ENCODE results near the gene DLL1.

Gene DLL1

GRCh38 chr6:170311696-170312095, 20.8 kb upstream of the DLL1 start:
- no peak overlapping the region for H3K9ac ChIP-seq (ENCODE audit: low read depth in 1 of 2, low read length in 2 of 2)
- no peaks in the 10 kb centered on the region for H3K27me3 ChIP-seq (ENCODE audit: control insufficient read depth in 2 of 2, insufficient read depth in 2 of 2, low read length in 2 of 2)
- H3K4me1 ChIP-seq (ENCODE audit: control insufficient read depth in 2 of 2, insufficient read depth in 2 of 2, low read length in 2 of 2), result peaks cover 16 to 20% of the 10 kb centered on the region in 2 donors
- H3K27ac ChIP-seq (ENCODE audit: low read depth in 2 of 2, low read length in 2 of 2), result no peak overlapping the region
- no peak overlapping the region for H3K4me3 ChIP-seq (ENCODE audit: low read length in 2 of 2)
- no peaks in the 10 kb centered on the region for H3K36me3 ChIP-seq (ENCODE audit: control insufficient read depth in 2 of 2, insufficient read depth in 2 of 2, low read length in 2 of 2)
- H3K9me3 ChIP-seq (ENCODE audit: control insufficient read depth in 2 of 2, low read length in 2 of 2), result no peaks in the 10 kb centered on the region

GRCh38 chr6:170308761-170309160, 17.9 kb upstream of the DLL1 start:
- Histone ChIP-seq H3K9ac (ENCODE audit: low read depth in 1 of 2, low read length in 2 of 2) (no peak overlapping the region), H3K4me3 (ENCODE audit: low read length in 2 of 2) (no peak overlapping the region), H3K27me3 (ENCODE audit: control insufficient read depth in 2 of 2, insufficient read depth in 2 of 2, low read length in 2 of 2) (no peaks in the 10 kb centered on the region), H3K4me1 (ENCODE audit: control insufficient read depth in 2 of 2, insufficient read depth in 2 of 2, low read length in 2 of 2) (peaks cover 21 to 25% of the 10 kb centered on the region in 2 donors), H3K9me3 (ENCODE audit: control insufficient read depth in 2 of 2, low read length in 2 of 2) (no peaks in the 10 kb centered on the region), H3K27ac (ENCODE audit: low read depth in 2 of 2, low read length in 2 of 2) (no peak overlapping the region), H3K36me3 (ENCODE audit: control insufficient read depth in 2 of 2, insufficient read depth in 2 of 2, low read length in 2 of 2) (no peaks in the 10 kb centered on the region)

- Histone ChIP-seq H3K4me1 (ENCODE audit: control insufficient read depth in 2 of 2, insufficient read depth in 2 of 2, low read length in 2 of 2) (peaks cover 21 to 25% of the 10 kb centered on the region in 2 donors), H3K36me3 (ENCODE audit: control insufficient read depth in 2 of 2, insufficient read depth in 2 of 2, low read length in 2 of 2) (no peaks in the 10 kb centered on the region), H3K4me3 (ENCODE audit: low read length in 2 of 2) (peak overlapping the region; percentile 98 to 99), H3K27me3 (ENCODE audit: control insufficient read depth in 2 of 2, insufficient read depth in 2 of 2, low read length in 2 of 2) (no peaks in the 10 kb centered on the region), H3K9ac (ENCODE audit: low read depth in 1 of 2, low read length in 2 of 2) (peak overlapping the region; percentile 92 to 97), H3K27ac (ENCODE audit: low read depth in 2 of 2, low read length in 2 of 2) (peak overlapping the region; percentile 88 to 90), H3K9me3 (ENCODE audit: control insufficient read depth in 2 of 2, low read length in 2 of 2) (no peaks in the 10 kb centered on the region)
These were observed 16.2 kb upstream of the DLL1 start for GRCh38 chr6:170307080-170307545.

GRCh38 chr6:170306324-170307079, 15.6 kb upstream of the DLL1 start, which contains the start of gene FAM120B:
TSS of gene FAM120B (plus strand) at chr6:170306758. CDS start at chr6:170317391, 10,633 bp downstream.
- Histone ChIP-seq H3K4me1 (ENCODE audit: control insufficient read depth in 2 of 2, insufficient read depth in 2 of 2, low read length in 2 of 2) (peaks cover 21 to 25% of the 10 kb centered on the region in 2 donors), H3K9ac (ENCODE audit: low read depth in 1 of 2, low read length in 2 of 2) (peak within 1 kb of the TSS; percentile 92 to 97), H3K27me3 (ENCODE audit: control insufficient read depth in 2 of 2, insufficient read depth in 2 of 2, low read length in 2 of 2) (no peaks in the 10 kb centered on the region), H3K36me3 (ENCODE audit: control insufficient read depth in 2 of 2, insufficient read depth in 2 of 2, low read length in 2 of 2) (no peaks in the 10 kb centered on the region), H3K4me3 (ENCODE audit: low read length in 2 of 2) (peak within 1 kb of the TSS; percentile 98 to 99), H3K27ac (ENCODE audit: low read depth in 2 of 2, low read length in 2 of 2) (peak within 1 kb of the TSS; percentile 88 to 90), H3K9me3 (ENCODE audit: control insufficient read depth in 2 of 2, low read length in 2 of 2) (no peaks in the 10 kb centered on the region)

- Histone ChIP-seq H3K27ac (ENCODE audit: low read depth in 2 of 2, low read length in 2 of 2) (peak overlapping the region; percentile 56 to 90), H3K9me3 (ENCODE audit: control insufficient read depth in 2 of 2, low read length in 2 of 2) (no peaks in the 10 kb centered on the region), H3K4me3 (ENCODE audit: low read length in 2 of 2) (peak overlapping the region; percentile 98 to 99), H3K27me3 (ENCODE audit: control insufficient read depth in 2 of 2, insufficient read depth in 2 of 2, low read length in 2 of 2) (no peaks in the 10 kb centered on the region), H3K4me1 (ENCODE audit: control insufficient read depth in 2 of 2, insufficient read depth in 2 of 2, low read length in 2 of 2) (peaks cover 21 to 25% of the 10 kb centered on the region in 2 donors), H3K36me3 (ENCODE audit: control insufficient read depth in 2 of 2, insufficient read depth in 2 of 2, low read length in 2 of 2) (no peaks in the 10 kb centered on the region), H3K9ac (ENCODE audit: low read depth in 1 of 2, low read length in 2 of 2) (peak overlapping the region; percentile 60 to 97)
These were observed 15.0 kb upstream of the DLL1 start for GRCh38 chr6:170305805-170306323.

- H3K36me3 ChIP-seq (ENCODE audit: control insufficient read depth in 2 of 2, insufficient read depth in 2 of 2, low read length in 2 of 2), result no peaks in the 10 kb centered on the region
These were observed 10.3 kb upstream of the DLL1 start for GRCh38 chr6:170301184-170301583.

GRCh38 chr6:170298688-170299087, 7.8 kb upstream of the DLL1 start:
- Histone ChIP-seq H3K4me3 (ENCODE audit: low read length in 2 of 2) (no peak overlapping the region), H3K4me1 (ENCODE audit: control insufficient read depth in 2 of 2, insufficient read depth in 2 of 2, low read length in 2 of 2) (peaks cover 18 to 19% of the 10 kb centered on the region in 2 donors), H3K27ac (ENCODE audit: low read depth in 2 of 2, low read length in 2 of 2) (no peak overlapping the region), H3K36me3 (ENCODE audit: control insufficient read depth in 2 of 2, insufficient read depth in 2 of 2, low read length in 2 of 2) (no peaks in the 10 kb centered on the region), H3K9ac (ENCODE audit: low read depth in 1 of 2, low read length in 2 of 2) (no peak overlapping the region), H3K9me3 (ENCODE audit: control insufficient read depth in 2 of 2, low read length in 2 of 2) (no peaks in the 10 kb centered on the region), H3K27me3 (ENCODE audit: control insufficient read depth in 2 of 2, insufficient read depth in 2 of 2, low read length in 2 of 2) (peaks cover 21 to 39% of the 10 kb centered on the region in 2 donors)

More at GRCh38 chr6:170301184-170301583, 10.3 kb upstream of the DLL1 start:
- H3K9ac ChIP-seq (ENCODE audit: low read depth in 1 of 2, low read length in 2 of 2), result no peak overlapping the region
- no peaks in the 10 kb centered on the region for H3K9me3 ChIP-seq (ENCODE audit: control insufficient read depth in 2 of 2, low read length in 2 of 2)
- peaks cover 7 to 20% of the 10 kb centered on the region in 2 donors for H3K27me3 ChIP-seq (ENCODE audit: control insufficient read depth in 2 of 2, insufficient read depth in 2 of 2, low read length in 2 of 2)
- H3K27ac ChIP-seq (ENCODE audit: low read depth in 2 of 2, low read length in 2 of 2), result no peak overlapping the region
- peaks cover 10 to 13% of the 10 kb centered on the region in 2 donors for H3K4me1 ChIP-seq (ENCODE audit: control insufficient read depth in 2 of 2, insufficient read depth in 2 of 2, low read length in 2 of 2)
- H3K4me3 ChIP-seq (ENCODE audit: low read length in 2 of 2), result no peak overlapping the region

- H3K27ac ChIP-seq (ENCODE audit: low read depth in 2 of 2, low read length in 2 of 2), result no peak overlapping the region
- no peaks in the 10 kb centered on the region for H3K9me3 ChIP-seq (ENCODE audit: control insufficient read depth in 2 of 2, low read length in 2 of 2)
- no peaks in the 10 kb centered on the region for H3K36me3 ChIP-seq (ENCODE audit: control insufficient read depth in 2 of 2, insufficient read depth in 2 of 2, low read length in 2 of 2)
- H3K4me3 ChIP-seq (ENCODE audit: low read length in 2 of 2), result no peak overlapping the region
- H3K27me3 ChIP-seq (ENCODE audit: control insufficient read depth in 2 of 2, insufficient read depth in 2 of 2, low read length in 2 of 2), result peaks cover 28 to 48% of the 10 kb centered on the region in 2 donors
- H3K9ac ChIP-seq (ENCODE audit: low read depth in 1 of 2, low read length in 2 of 2), result no peak overlapping the region
- peaks cover 20 to 26% of the 10 kb centered on the region in 2 donors for H3K4me1 ChIP-seq (ENCODE audit: control insufficient read depth in 2 of 2, insufficient read depth in 2 of 2, low read length in 2 of 2)
These were observed 6.9 kb upstream of the DLL1 start for GRCh38 chr6:170297576-170298330.

- H3K9ac ChIP-seq (ENCODE audit: low read depth in 1 of 2, low read length in 2 of 2), result peak overlapping the region in 1 of 2 donors; percentile 7
- H3K27me3 ChIP-seq (ENCODE audit: control insufficient read depth in 2 of 2, insufficient read depth in 2 of 2, low read length in 2 of 2), result peaks cover 36 to 53% of the 10 kb centered on the region in 2 donors
- H3K36me3 ChIP-seq (ENCODE audit: control insufficient read depth in 2 of 2, insufficient read depth in 2 of 2, low read length in 2 of 2), result no peaks in the 10 kb centered on the region
- H3K4me1 ChIP-seq (ENCODE audit: control insufficient read depth in 2 of 2, insufficient read depth in 2 of 2, low read length in 2 of 2), result peaks cover 25 to 31% of the 10 kb centered on the region in 2 donors
- H3K4me3 ChIP-seq (ENCODE audit: low read length in 2 of 2), result peak overlapping the region in 1 of 2 donors; percentile 20
- peak overlapping the region; percentile 32 to 49 for H3K27ac ChIP-seq (ENCODE audit: low read depth in 2 of 2, low read length in 2 of 2)
- H3K9me3 ChIP-seq (ENCODE audit: control insufficient read depth in 2 of 2, low read length in 2 of 2), result no peaks in the 10 kb centered on the region
These were observed 6.1 kb upstream of the DLL1 start for GRCh38 chr6:170296746-170297575.
